NCI-H2081 (cell line): ENCODE results near the gene TWSG1.
"Not testable (repeated sequence)": the region's sequence is repeated elsewhere in the genome, so short reads cannot be mapped to it uniquely, and the experiment has no call there.

Experiments used
- DNase-seq, 2 experiments: peaks; one replicate each; lab custom pipeline; 2025; lab: John Stamatoyannopoulos, UW

The TWSG1 gene

GRCh38 chr18:9335697-9336045 lies 1.1 kb downstream of the TWSG1 start:
- no peak for DNase-seq

DNA sequence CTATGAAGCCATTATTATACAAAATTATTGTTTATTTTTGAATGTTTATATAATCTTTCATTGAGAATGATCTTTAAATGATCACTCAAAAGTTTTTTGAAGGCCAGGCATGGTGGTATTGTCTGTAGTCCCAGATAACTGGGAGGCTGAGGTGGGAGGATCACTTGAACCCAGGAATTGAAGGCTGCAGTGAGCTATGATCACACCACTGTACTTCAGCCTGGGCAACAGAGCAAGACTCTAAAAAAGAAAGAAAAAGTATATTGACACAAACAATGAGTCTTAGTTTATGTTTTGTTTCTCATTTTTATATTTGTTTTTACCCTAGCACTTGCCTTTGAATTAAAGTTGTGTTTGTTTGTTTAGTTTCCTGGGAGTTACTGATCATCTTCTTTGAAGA lies 2.3 kb downstream of the TWSG1 start:
- no peak for DNase-seq

DNA sequence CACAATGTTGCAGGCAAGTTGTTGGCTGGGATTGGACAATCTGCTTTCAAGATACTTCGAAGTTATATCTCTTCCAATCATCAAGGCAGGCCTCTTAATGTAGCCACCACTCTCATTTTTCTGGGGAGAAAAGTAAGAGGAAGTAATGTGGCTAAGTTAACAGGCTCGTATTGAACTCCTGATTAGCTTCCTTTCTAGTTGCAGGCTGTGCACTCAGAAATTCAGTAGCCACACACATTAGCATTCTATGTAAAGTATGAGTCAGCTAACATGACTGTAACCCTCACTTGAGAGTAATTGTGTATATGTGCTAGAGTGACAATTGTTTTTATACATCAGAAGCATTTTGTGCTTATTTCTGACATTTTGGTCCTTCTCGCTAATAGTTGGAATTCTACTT lies 3.3 kb downstream of the TWSG1 start:
- no peak for DNase-seq

DNA sequence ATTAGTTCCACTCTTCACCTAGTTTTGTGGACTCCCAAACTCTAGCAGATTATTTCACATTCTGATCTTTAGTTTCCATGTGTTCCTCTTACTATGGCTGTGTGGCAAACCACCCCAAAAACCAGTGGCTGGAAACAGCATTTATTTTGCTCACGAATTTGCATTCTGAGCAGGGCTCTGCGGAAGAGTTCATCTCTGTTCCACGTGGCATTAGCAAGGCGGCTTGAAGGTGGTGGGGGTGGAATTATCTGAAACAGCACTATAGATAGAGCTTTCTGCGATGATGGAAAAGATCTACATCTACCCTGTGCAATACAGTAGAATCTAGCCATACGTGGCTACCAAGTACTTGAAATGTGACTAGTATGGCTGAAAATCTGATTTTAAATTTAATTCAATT lies 5.9 kb downstream of the TWSG1 start:
- no peak for DNase-seq

DNA sequence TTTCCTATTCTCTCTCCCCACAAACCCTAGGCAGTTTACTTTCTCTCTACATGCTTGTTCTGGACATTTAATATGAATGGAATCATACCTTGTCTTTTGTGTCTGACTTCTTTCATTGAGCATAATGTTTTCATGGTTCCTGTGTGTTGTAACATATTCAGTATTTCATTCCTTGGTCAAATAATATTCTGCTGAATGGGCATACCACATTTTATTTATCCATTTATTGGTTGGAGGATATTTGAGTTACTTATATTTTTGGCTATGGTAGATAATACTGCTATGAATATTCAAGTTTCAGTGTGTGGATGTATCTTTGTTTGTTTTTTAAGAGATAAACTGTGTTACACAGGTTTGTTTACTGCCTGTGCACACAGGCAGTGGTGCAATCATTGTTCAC lies 9.0 kb downstream of the TWSG1 start:
- no peak for DNase-seq

GRCh38 chr18:9346775-9347174 lies 12.2 kb downstream of the TWSG1 start:
- no peak for DNase-seq

GRCh38 chr18:9348079-9348671 lies 13.6 kb downstream of the TWSG1 start:
- no peak for DNase-seq

DNA sequence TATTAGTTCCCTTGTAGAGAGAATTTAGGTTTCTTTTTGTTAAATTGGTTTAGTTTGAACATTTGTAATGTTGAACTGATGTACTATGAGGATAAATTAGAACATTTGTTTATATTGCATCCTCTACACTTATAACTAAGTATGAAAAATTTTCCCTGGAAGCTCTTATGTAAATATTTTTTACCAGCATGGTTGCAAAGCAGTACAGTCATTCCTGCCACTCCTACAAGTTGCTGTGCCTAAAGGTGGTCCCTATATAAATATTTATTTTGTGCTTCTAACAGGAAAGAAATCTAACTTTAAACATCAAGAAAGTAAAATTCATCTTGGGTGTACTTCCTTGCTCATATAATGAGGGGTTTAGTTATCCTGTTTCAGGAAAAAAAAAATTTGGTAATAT lies 14.2 kb downstream of the TWSG1 start:
- no peak for DNase-seq

DNA sequence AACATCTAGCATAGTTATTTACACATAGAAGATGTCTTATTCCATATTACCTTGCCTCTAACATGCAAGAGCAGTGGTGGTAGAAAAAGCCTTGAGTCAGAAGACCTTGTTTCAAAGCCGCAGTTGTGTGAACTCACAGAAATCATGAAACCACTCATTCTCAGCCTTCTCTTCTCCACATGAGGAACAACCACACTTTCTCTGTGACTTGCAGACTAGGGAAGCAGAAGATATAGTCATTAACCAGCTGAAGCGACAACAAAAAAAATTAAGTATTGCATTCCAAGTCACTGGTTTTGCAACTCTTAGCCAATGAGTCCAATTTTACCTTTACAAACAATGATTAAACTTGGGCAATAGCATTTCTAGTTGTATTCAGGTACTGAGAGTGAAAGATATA lies 19.0 kb downstream of the TWSG1 start:
- no peak for DNase-seq

DNA sequence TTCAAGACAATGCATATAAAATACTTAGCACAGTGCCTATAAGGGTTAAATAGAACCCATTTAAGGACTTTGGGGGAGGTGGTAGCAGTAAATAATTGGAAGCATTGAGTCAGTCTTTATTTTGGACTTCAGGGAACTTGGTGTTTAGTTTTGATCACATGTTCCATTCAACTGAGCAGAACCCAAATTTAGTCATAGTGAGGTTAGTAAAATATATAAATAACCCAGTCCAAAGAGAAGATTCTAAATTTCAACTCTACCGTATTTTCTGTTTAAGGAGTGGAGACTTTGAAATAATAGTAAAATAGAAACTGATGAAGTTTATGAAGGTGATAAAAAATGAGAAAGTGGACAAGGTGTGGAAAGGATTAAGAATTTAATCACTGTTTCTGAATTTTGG lies 19.7 kb downstream of the TWSG1 start:
- DNase-seq = no peak

GRCh38 chr18:9356976-9357375 lies 22.4 kb downstream of the TWSG1 start:
- DNase-seq = no peak

DNA sequence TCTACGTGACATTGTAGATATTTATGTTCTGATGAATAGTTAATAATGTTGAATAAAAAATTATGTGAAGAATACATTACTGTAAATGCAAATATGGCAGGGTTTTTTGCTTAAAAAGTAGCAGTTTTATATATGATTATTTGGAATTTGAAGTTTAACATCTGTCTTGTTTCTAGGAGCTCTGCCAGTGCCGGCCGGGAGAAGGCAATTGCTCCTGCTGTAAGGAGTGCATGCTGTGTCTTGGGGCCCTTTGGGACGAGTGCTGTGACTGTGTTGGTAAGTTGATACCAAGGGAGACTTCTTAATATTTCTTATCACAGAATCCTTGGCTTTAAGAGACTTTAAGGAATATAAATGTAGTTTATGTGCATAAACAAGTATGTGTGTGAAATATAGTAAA lies 25.2 kb downstream of the TWSG1 start:
- DNase-seq = no peak

- DNase-seq = no peak
Measured at GRCh38 chr18:9361191-9361590, 26.6 kb downstream of the TWSG1 start.

- DNase-seq = no peak
Measured at GRCh38 chr18:9362869-9363268, 28.3 kb downstream of the TWSG1 start.

DNA sequence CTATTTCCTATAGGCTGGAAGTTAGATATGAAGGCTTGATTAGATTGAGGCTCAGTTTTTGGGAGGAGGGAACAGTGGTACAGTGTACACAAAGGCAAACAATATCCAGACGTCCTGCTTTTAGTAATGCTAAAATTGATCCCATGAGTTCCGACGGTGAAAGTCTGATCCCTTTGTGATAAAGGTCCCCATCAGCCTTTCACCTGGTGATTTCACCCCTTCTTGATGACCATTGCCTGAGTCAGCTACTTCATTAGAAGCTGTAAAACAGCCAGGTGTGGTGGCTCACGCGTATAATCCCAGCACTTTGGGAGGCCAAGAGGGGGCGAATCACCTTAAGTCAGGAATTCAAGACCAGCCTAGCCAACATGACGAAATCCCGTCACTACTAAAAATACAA lies 29.7 kb downstream of the TWSG1 start:
- no peak for DNase-seq

DNA sequence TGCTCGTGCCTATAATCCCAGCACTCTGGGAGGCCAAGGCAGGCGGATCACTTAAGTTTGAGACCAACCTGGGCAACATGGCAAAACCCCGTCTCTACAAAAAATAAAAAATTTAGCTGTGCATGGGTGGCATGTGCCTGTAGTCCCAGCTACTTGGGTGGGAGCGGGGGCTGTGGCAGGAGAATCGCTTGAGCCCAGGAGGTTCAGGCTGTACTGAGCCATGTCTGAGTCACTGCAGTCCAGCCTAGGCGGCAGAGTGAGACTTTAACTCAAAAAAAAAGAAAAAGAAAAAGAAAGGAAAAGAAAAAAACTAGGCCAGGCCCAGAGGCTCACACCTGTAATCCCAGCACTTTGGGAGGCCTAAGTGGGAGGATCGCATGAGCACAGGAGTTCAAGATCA lies 30.8 kb downstream of the TWSG1 start:
- no peak for DNase-seq

GRCh38 chr18:9366126-9366714 lies 31.6 kb downstream of the TWSG1 start:
- no peak for DNase-seq

- not testable (repeated sequence) for DNase-seq
Measured at GRCh38 chr18:9373254-9373653, 38.7 kb downstream of the TWSG1 start.

GRCh38 chr18:9379118-9379517 lies 44.5 kb downstream of the TWSG1 start:
- no peak for DNase-seq

GRCh38 chr18:9380101-9380500 lies 45.5 kb downstream of the TWSG1 start:
- DNase-seq = peak in 1 of 2 experiments; percentile 14

DNA sequence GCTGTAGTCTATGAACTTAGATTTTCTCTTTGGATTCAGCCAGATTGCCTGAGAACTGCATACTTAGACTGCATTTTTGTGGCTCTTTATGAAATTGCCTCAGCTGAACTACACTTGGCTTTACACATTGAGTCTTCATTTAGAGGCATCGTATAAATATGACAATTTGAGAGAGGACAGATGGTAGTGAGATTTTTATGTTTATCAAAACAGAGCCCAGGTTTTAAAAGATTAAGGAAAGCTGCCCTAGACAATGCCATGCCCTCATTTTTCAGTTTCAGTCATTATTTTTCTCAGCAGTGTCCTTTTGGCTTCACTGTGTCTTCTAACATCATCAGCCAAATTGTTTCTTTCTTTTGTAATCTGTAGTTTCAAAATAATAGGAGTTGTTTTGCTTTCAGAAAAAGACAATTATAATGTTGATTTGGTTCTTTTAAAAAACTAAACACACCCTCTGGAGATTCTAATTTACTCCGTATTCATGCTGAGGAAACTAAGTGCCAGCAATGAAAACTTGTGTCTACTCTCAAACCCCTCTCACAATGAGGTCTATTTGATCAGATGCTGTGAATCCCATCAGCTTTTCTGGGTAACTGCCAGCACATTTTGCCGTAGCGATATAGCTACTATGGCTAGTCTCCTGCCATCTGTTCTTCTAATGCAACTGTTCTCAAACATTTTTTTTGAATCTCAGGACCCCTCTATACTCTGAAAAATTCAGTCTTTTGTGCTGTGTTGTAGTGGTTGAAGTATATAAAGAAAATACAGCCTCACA lies 46.2 kb downstream of the TWSG1 start:
- DNase-seq = peak; percentile 86 to 97

GRCh38 chr18:9386879-9387278 lies 52.3 kb downstream of the TWSG1 start:
- DNase-seq = no peak

GRCh38 chr18:9387891-9388290 lies 53.3 kb downstream of the TWSG1 start:
- no peak for DNase-seq

GRCh38 chr18:9389706-9390105 lies 55.1 kb downstream of the TWSG1 start:
- no peak for DNase-seq
